Stimulated activated CD8-positive, alpha-beta memory T cell treated with anti-CD3 and anti-CD28 coated beads, Interleukin-4, amount 100 ng/mL, for 1 hour (primary cell): ENCODE measurements around the gene KAZN.

Source experiments
- DNase-seq, 2 donors: peaks; one replicate each; pipeline ENCODE4 v3.0.0-alpha.2; 2020; ENCODE audit warnings: low read depth in 2 of 2, low spot score in 1 of 2

KAZN gene

GRCh38 chr1:14897997-14898645 is 299.6 kb downstream of the KAZN start:
- no peak for DNase-seq

GRCh38 chr1:14899686-14900085 is 301.2 kb downstream of the KAZN start:
- no peak for DNase-seq

- DNase-seq, result no peak
Observed at GRCh38 chr1:14901371-14901954, 303.0 kb downstream of the KAZN start.

- DNase-seq, result no peak
Observed at GRCh38 chr1:14903922-14904321, 305.4 kb downstream of the KAZN start.

- no peak for DNase-seq
Observed at GRCh38 chr1:14906665-14907064, 308.2 kb downstream of the KAZN start.

GRCh38 chr1:14907416-14907815 is 308.9 kb downstream of the KAZN start:
- no peak for DNase-seq

- no peak for DNase-seq
Observed at GRCh38 chr1:14909273-14909672, 310.8 kb downstream of the KAZN start.

GRCh38 chr1:14909920-14910460 is 311.5 kb downstream of the KAZN start:
- DNase-seq, result no peak

- DNase-seq, result no peak
Observed at GRCh38 chr1:14910984-14911721, 312.7 kb downstream of the KAZN start.

GRCh38 chr1:14912839-14913481 is 314.5 kb downstream of the KAZN start:
- DNase-seq, result no peak

GRCh38 chr1:14913482-14914177 is 315.1 kb downstream of the KAZN start:
- DNase-seq, result no peak

- no peak for DNase-seq
Observed at GRCh38 chr1:14914351-14914988, 316.0 kb downstream of the KAZN start.

- DNase-seq, result peak; percentile 5 to 9
Observed at GRCh38 chr1:14915356-14916054, 317.0 kb downstream of the KAZN start.

GRCh38 chr1:14919289-14919688 is 320.8 kb downstream of the KAZN start:
- no peak for DNase-seq

GRCh38 chr1:14919751-14920150 is 321.3 kb downstream of the KAZN start:
- DNase-seq, result no peak

GRCh38 chr1:14921057-14921456 is 322.6 kb downstream of the KAZN start:
- no peak for DNase-seq

GRCh38 chr1:14922942-14923726 is 324.6 kb downstream of the KAZN start:
- DNase-seq, result no peak

GRCh38 chr1:14923727-14924452 is 325.4 kb downstream of the KAZN start:
- peak in 1 of 2 donors; percentile 4 for DNase-seq
